Measurements from ENCODE around the gene HNRNPUL1.

- TF ChIP-seq CTCF (conservative IDR thresholded peaks at IDR 0.05) (no peak), EZH2 (IDR thresholded peaks at IDR 0.05; ENCODE audit: low read depth) (no peak)
Observed at GRCh38 chr19:41310033-41310831, 46.1 kb downstream of the HNRNPUL1 start, which contains the start of gene CCDC97.
